Hematopoietic multipotent progenitor cell treated with erythropoietin and hydrocortisone succinate and interleukin-3 and kit ligand, for 4 days (in vitro differentiated cells): Measurements from ENCODE around the gene SLC7A4.
A peak's percentile ranks its signal among the peaks of the same experiment; 100 is the strongest.

Source experiments
- DNase-seq: peaks from one replicate; pipeline ENCODE4 v3.0.0-alpha.2; 2015

Gene SLC7A4

GRCh38 chr22:20997536-20998257 is 34.7 kb downstream of the SLC7A4 start:
- no peak for DNase-seq

DNA sequence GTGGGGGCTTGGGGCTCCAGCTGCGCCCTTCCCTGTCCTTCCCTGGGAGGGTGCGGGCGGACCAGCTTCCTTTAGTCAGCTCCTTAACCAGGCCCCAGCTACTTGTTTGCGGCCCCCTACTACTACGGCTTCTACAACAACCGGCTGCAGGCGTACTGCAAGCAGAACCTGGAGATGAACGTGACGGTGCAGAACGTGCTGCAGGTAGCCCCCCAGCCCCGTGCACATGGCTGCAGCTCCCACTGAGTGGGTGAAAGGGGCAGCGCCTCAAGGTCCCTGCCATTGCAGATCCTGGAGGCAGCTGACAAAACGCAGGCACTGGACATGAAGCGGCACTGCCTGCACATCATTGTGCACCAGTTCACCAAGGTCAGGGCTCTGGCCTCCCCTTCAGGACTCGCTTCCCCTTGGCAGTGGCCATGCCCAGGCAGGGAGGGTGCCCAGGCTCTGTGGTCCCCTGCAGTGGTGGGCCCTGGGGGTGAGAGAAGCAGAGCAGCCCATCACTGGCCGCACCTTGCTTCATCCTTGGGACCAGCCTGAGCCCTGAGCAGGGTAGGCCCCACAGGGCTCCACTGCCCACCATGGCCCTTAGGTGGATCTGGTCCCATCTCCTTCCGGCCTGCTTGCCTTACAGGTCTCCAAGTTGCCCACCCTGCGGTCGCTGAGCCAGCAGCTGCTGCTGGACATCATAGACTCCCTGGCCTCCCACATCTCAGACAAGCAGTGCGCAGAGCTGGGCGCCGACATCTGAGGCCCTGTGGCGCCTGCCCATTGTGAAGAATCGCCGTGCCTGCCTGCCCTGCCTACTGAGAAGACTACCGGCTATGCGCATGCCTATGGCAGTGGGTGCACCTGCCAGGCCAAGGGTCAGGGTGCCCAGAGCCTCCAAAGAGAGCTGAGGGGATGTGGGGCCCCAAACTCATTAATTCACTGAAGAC is 35.5 kb downstream of the SLC7A4 start:
- no peak for DNase-seq

DNA sequence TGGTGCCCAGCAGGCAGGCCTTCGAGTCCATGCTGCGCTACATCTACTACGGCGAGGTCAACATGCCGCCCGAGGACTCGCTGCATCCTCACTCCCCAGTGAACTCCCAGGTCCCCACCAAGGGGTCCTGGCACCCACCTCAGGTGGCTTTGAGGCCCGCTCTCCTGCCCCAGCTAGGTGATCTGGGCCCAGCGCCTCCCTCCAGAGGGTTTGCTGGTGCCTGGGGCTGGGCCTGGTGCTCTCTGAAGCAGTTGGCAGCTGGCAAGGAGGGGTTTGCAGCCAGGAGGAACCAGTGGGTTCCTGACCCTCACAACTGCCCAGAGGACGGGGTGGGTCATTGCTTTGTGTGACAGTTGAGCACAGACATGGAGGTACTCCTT is 36.3 kb downstream of the SLC7A4 start:
- DNase-seq = no peak

DNA sequence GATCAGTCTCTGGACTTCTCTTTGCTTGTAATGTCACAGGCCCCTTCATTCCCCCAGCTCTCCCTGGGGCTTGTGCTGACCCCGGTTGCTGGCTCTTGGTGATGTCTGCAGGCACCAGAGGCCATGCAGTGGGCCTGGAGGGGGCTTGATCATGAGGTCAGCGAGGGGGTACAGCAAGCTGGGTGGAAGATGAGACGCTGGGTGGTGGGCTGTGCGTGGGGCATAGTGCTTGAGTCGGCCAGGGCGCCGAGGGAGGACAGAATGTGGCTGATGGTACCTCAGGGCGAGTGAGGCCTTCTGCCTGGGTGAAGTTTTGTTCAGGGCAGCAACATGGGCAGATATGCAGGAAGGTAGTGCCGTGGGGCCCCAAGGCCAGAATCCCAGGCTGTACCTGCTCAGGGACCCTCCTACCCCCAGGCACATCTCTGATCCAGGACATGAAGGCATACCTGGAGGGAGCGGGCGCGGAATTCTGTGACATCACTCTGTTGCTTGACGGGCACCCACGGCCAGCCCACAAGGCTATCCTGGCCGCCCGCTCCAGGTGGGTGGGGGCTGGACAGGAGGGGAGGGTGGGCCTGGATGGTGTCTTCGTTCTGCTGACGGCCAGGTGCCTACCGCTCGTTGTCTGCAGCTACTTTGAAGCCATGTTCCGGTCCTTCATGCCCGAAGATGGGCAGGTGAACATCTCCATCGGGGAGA is 36.9 kb downstream of the SLC7A4 start:
- DNase-seq = no peak

DNA sequence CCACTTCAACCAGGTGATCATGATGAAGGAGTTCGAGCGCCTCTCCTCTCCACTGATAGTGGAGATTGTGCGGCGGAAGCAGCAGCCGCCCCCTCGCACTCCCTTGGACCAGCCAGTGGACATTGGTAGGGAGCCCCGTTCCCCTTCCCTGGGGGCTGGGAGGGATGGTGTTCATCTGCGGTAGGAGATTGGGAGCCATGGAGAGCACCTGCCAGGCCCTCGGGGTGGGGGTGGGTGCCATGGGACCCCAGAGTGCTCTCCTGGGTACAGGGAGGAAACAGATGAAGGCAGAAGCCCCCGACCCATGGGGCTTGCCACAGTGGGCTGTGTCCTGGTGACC is 37.5 kb downstream of the SLC7A4 start:
- no peak for DNase-seq

DNA sequence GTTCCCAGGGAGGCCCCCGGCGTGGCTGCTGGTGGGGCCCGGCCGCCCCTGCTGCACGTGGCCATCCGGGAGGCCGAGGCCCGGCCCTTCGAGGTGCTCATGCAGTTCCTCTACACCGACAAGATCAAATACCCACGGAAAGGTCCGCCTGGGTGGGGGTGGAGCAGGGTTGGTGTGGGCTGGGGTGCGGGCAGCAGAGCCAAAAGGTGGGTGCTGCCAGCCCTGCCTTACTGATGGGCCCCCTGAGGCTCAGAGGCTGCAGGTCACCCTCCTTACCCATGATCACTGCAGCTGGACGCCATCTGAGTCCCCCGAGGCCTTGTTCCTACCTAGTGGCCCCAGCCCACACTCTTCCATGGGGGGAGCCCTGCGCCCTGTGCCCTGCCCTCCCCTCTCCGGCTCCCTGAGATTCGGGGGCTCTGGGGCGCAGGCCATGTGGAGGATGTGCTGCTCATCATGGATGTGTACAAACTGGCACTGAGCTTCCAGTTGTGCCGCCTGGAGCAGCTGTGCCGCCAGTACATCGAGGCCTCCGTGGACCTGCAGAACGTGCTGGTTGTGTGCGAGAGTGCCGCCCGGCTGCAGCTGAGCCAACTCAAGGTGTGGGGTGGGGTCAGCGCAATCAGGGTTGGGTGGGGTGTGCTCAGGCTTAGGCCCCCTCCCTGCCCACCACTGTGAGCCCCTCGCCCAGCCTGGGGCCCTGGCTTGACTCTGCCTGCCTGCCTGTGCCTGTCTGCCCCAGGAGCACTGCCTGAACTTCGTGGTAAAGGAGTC is 38.0 kb downstream of the SLC7A4 start:
- DNase-seq = no peak

DNA sequence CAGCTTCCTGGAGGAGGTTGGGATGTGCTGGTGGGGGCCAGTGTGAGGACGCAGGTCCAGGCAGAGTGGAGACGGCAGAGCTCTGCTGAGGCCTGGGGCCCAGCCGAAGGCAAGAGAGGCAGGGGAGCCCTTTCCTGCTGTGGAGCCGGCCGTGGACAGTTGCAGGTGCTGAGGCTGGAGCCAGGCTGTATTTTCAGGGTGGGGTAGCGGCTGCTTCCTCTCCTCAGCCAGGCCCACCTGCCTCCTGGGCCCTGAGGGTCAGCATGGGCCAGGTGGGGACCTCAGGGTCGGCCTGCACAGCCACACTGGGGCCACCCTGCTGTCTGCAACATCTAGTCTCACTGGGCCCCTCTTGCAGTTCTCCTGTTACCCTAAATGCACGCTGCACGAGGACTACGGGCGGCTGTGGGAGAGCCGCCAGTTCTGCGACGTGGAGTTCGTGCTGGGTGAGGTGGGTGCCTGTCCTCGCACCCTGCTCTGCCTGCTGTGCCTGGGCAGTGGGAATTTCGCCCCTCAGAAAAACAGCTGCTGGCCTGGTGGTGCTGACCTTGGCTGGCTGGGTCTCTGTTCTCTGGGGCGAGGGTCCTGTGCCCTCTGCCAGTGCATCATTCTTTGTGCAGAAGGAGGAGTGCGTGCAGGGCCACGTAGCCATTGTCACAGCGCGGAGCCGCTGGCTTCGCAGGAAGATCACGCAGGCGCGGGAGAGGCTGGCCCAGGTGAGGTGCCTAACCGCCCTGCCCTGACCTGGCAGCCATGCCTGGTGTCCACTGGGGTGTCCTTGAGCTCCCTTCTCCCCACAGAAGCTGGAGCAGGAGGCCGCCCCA is 38.8 kb downstream of the SLC7A4 start:
- no peak for DNase-seq

GRCh38 chr22:20992456-20993303 is 39.7 kb downstream of the SLC7A4 start:
- DNase-seq = no peak

DNA sequence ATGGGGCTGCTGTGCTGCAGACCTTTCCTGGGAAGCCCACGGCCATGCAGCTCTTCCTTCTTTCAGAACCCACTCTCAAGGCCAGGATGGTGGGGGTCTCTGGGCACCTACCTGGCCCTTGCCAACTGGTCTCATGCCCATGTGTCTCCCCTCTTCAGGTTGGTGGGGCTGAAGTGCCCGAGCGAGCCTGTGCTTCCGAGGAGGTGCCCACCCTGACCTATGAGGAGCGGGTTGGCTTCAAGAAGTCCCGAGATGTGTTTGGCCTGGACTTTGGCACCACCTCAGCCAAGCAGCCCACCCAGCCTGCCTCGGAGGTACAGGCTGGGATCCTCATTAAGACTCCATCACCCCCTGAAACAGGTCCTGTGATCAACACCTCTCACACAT is 40.3 kb downstream of the SLC7A4 start:
- DNase-seq = no peak

DNA sequence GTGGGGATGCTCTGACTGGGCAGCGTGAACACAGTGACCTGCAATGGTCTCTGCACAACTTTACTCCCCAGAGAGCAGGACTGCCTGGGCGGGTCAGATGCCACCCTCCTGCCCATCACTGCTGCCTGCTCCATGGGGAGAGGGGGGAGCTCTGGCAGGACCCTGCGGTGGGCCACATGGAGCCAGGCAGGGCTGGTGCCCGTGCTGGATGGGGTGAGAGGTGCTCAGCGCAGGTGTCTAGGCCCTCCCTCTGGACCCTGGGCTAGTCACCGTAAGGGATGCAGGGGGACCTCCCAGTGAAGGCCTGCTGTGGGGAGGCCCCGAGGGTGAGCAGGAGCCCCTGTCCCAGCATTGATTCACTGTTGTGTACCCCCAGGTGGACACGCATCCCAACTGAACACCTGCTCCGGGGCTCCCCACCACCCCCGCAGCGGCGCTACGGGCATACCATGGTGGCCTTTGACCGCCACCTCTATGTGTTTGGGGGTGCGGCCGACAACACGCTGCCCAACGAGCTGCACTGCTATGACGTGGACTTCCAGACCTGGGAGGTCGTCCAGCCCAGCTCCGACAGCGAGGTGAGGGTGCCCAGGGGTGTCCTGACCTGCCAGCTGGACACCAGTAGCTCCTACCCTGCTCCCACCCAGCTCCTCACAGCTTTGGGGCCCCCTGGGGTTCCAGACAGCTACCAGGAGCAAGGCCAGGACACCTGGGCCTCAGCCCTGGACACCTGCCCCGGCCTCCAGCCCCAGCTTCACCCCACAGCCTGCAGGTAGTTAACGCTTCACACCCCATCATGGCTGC is 40.9 kb downstream of the SLC7A4 start:
- DNase-seq = no peak

DNA sequence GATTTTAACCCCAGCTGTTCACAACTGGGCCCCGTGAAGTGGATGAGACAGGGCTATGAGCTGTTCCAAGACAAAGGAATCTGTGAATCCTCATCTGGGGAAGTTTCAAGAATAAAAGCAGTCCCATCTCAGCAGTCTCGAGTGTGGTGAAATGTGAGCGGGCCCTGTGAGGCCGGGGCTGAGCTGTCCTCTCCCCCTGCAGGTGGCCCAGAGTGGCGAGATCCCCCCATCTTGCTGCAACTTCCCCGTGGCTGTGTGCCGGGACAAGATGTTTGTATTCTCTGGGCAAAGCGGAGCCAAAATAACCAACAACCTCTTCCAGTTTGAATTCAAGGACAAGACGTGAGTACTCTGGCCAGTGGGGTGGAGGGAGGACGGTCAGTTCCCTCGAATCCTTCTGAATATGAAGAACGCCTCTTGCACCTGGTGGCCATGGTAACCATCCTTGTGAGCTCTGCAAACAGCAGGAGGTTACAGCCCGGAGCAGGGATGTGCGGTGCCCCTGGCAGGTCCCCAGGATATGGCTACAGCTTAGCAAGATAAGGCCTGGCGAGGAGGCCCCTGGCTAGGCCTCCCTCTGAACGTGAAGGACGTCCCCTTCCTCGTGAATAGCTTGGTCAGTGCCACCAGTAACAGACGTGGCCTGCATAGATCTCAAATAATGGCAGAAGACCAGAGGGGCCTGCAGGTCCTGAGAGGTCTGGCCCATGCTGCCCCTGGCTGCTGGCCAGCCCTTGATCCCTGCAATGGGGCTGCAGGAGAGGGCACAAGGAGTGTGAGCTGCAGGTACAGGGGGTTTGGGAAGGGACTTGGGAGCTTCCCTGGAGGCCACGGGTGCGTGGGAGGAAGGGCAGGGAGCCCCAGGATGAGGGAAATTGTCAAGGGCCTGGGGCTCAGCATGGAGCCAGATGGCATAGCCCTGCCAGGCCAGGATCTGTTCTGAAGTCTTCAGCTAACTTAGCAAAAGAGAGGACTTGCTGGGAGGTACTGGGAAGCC is 41.9 kb downstream of the SLC7A4 start:
- DNase-seq = no peak

DNA sequence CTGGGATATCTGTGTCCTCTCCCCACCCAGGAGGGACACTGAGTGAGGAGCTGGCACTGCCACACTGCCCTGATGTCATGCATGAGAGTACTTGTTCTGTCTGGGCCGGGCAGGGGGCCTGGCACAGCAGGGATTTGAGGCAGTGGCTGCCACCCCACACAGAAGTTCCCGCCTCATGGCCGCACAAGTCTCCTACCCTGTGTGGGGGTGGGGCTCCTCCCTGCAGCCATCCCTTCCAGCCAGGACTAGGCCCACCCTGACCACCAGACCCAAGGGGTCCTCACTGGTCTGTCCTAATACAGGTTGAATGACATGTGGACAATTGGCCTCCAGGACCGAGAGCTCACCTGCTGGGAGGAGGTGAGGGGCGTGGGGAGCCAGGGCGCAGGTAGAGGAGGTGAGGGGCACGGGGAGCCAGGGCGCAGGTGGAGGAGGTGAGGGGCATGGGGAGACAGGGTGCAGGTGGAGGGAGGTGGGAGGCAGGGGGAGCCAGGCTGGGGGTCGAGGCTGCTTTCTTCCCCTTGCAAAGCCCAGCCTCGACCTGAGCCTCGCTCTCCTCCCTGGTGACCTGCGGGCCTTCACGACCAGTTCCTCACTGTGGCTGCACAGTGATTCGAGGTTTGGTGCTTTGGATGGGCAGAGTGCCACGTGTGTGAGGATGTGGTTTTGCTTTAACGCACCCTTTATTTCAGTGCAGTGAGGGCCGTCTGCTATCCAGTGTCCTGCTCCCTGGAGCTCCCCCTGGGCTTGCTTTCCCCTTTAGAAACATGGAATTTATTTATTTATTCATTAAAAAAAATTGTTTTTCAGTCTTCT is 42.8 kb downstream of the SLC7A4 start:
- DNase-seq = peak; percentile 41

DNA sequence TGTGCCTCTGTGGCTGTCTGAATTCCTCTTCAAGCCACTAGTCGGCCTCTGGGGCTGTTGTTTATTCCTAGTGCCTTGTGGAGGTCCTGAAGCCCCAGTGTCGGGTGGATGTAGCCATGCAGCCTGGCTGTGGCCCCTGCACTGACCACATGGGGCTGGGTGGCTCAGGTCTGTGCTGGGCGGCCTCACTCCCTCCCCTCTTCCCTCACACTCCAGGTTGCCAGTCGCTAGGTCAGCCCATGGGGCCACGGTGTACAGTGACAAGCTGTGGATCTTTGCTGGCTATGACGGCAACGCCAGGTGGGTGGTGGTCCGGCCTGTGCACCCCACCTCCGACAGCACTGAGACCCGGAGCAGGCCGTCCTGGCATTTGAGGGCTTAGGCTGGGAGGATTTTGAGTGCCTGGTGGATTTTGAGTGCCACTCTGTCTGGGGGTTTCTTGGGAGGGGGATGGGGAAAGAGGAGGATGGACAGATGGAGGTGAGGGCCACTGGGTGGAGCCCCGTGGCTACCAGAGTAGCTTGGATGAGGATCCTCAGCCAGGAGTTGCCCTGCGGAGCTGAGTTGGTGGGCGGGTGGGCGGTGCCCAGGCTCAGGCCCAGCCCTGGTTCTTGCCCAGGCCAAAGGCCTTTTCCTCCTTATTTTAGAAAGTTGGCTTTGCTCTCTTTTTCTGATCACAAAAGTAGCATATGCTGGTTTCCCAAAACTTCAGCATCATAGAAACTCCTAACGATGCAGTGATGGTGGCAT is 43.6 kb downstream of the SLC7A4 start:
- no peak for DNase-seq

DNA sequence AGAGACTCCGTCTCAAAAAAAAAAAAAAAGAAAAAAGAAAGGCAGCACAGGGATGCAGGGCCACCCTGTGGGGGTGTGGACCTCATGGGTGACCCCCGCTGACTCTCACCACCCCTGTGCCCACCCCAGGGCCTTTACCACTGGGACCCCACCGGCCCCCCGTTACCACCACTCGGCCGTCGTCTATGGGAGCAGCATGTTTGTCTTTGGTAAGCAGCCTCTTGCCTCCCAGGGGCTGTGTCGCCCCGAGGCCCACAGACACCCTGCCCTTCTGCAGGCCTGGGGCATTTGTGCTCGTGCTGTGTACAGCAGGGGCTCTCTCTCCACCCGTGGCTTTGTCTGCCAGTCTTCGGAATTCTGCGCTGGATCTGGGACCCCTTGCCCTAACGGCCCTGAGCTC is 45.0 kb downstream of the SLC7A4 start:
- DNase-seq = no peak

DNA sequence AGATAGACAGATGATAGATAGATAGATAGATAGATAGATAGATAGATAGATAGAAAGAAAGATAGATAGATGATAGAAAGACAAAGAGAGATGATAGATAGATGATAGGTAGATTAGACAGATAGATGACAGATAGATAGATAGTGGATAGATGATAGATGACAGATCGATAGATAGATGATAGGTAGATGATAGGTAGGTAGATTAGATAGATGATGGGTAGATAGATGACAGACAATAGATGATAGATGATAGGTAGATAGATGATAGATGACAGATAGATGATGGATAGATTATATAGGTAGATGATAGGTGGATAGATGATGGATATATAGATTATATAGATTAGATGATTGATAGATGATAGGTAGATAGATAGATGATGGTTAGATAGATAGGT is 46.0 kb downstream of the SLC7A4 start:
- no peak for DNase-seq

DNA sequence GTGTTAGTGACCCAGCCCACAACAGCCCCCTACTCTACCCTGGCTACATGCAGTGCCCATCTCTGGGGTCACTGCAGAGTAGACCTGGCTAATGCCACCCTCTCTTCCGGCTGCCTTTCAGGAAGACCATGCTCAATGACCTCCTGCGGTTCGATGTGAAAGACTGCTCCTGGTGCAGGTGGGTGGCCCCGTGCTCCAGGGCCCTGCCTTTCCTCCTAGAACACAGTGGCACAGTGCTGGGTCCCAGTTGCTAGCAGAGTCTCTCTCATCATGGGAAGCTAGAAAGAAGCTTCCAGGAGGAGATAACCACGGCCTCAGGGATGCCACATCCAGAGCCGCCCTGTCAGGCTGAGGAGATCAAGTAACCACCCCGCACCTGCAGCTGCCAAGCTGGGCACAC is 46.6 kb downstream of the SLC7A4 start:
- DNase-seq = no peak

DNA sequence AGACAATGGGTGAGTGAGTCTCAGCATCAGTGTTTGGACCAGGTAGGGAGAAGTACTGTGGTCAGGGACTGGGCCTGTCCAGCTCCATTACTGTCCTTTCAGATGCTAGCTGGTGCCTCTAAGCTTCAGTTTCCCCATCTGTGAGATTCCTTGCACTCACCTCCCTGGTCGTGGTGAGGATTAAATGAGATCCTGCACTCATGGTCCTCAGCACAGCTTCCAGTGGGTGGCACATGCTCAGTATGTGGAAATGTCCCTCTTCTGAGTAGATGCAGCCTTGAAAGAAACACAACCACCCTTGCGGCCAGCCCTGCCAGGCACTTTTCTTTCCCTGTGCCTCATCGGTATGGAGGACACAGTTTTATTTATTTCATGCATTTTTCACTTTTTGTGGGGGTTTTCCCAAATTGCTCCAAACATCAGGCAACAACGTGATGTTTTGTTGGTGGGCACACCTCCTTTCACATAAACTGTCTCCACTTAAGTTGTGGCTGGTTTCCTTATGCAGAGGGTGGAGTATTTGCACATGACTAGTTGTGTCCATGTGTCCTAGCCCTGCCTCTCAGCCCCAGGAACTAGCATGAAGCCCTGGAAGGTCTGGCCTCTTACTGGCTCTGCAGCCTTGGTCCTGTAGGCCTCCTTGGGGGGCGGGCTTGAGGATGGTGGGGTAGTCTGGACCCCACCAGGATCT is 49.1 kb downstream of the SLC7A4 start:
- no peak for DNase-seq
